ENCODE measurements around the gene PUSL1. TPM values are rescaled to one million over a fixed set of nuclear protein-coding genes. Genes with fewer than 3 reads are reported as not detected.

The PUSL1 gene
- total and polyA plus RNA-seq, 2 of the 13 experiments (the other 11 are each of a cell fraction or from before 2014, with no cell fraction given): 8.3 to 22.2 TPM

GRCh38 chr1:1341549-1342021 is 33.2 kb downstream of the PUSL1 start:
- FAIRE-seq: no peak
- in situ Hi-C loops (cut with HindIII; ENCODE audit: extremely low pct_ligation_motif_present, low pct_unique_long_range_greater_than_20kb) (no loop called here), intact Hi-C loops (cut with micrococcal nuclease; ENCODE audit: unreplicated experiment) (no loop called here)
- Histone ChIP-seq H3K36me3 (replicated peaks in 1 of 2; ENCODE audit: control insufficient read depth in 1 of 2, insufficient read depth in 2 of 2, low read length in 2 of 2) (peaks cover 13 to 26% of the 10 kb centered on the region in 2 experiments), H3K9me3 (ENCODE audit: low read length) (no peaks in the 10 kb centered on the region), H2AFZ (ENCODE audit: low read length) (no peak overlapping the region), H3K9ac (ENCODE audit: insufficient read depth, low read depth, low read length) (no peak overlapping the region), H3K4me2 (ENCODE audit: low read depth, low read length) (no peak overlapping the region), H3K4me3 (replicated peaks in 1 of 3; ENCODE audit: insufficient read depth in 1 of 3, low read depth in 2 of 3, low read length in 3 of 3) (no peak overlapping the region), H3K79me2 (ENCODE audit: insufficient read depth, low read length) (peaks cover 27% of the 10 kb centered on the region), H3K4me1 (ENCODE audit: insufficient read depth, low read length) (peaks cover 32% of the 10 kb centered on the region), H4K20me1 (ENCODE audit: insufficient read depth, low read length) (peaks cover 18% of the 10 kb centered on the region; the same call in 1 of the 2 replicates), H3K27ac (ENCODE audit: extremely low read length, insufficient read depth, low read length) (no peak overlapping the region), H3K27me3 (ENCODE audit: control insufficient read depth in 1 of 2, insufficient read depth in 2 of 2, low read length in 2 of 2) (no peaks in the 10 kb centered on the region)
- WGBS (ENCODE audit: low lambda C conversion rate): 100% methylated on average over 6 of the region's 17 CpGs
- no peak for ATAC-seq
- POLR2A ChIA-PET: no interaction called here
- CTCF ChIA-PET (ENCODE audit: low intra/inter-chr PET ratio, low total read pairs): no interaction called here
- BruUV-seq (replicated peaks): no TSS peak
- TF ChIP-seq RBM22 (optimal IDR thresholded peaks at IDR 0.05; ENCODE audit: low read length): peak; percentile 23
- no peak for TF ChIP-seq ATF7 (IDR thresholded peaks at IDR 0.05)
- TF ChIP-seq ATF7 (CRISPR knock-in tag; IDR thresholded peaks at IDR 0.05): no peak
- no peak for DNase-seq (ENCODE audit: low spot score)

DNA sequence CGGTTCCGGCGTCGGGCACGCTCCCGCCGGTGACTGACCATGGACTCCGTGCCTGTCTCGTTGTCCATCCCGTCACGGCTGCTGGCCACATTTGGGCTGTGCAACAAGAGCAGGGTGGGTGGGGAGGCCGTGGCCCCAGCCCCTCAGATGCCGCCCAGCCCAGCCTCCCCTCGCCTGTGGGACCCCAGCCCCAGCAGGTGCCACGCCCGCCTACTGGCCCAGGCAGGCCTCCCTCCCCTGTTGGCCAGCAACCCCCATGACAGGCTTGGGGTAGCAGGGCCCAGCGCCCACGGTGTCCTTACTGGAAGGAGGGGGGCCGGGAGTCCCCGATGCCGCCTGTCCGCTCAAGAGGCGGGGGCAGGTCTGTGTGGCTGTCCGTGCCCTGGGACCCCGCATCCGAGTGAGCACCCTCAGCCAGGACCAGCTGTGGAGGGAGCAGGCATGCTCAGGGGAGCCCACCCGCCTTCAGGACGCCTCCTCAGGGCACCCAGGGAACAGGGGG is 33.7 kb downstream of the PUSL1 start:
- Histone ChIP-seq H3K4me2 (ENCODE audit: low read depth, low read length) (no peak overlapping the region), H3K4me1 (ENCODE audit: insufficient read depth, low read length) (peaks cover 37% of the 10 kb centered on the region), H3K27me3 (ENCODE audit: control insufficient read depth in 1 of 2, insufficient read depth in 2 of 2, low read length in 2 of 2) (no peaks in the 10 kb centered on the region), H3K4me3 (replicated peaks in 1 of 3; ENCODE audit: insufficient read depth in 1 of 3, low read depth in 2 of 3, low read length in 3 of 3) (no peak overlapping the region), H3K9me3 (ENCODE audit: low read length) (no peaks in the 10 kb centered on the region), H2AFZ (ENCODE audit: low read length) (no peak overlapping the region), H3K27ac (ENCODE audit: extremely low read length, insufficient read depth, low read length) (no peak overlapping the region), H4K20me1 (ENCODE audit: insufficient read depth, low read length) (peaks cover 22% of the 10 kb centered on the region; the same call in 1 of the 2 replicates), H3K9ac (ENCODE audit: insufficient read depth, low read depth, low read length) (no peak overlapping the region), H3K79me2 (ENCODE audit: insufficient read depth, low read length) (peaks cover 32% of the 10 kb centered on the region), H3K36me3 (replicated peaks in 1 of 2; ENCODE audit: control insufficient read depth in 1 of 2, insufficient read depth in 2 of 2, low read length in 2 of 2) (peaks cover 13 to 26% of the 10 kb centered on the region in 2 experiments)
- 100% methylated on average over 13 of the region's 28 CpGs for WGBS (ENCODE audit: low lambda C conversion rate)
- no peak for FAIRE-seq
- ChIA-PET POLR2A (no interaction called here), CTCF (ENCODE audit: low intra/inter-chr PET ratio, low total read pairs) (no interaction called here)
- intact Hi-C loops (cut with micrococcal nuclease; ENCODE audit: unreplicated experiment) (no loop called here), in situ Hi-C loops (cut with HindIII; ENCODE audit: extremely low pct_ligation_motif_present, low pct_unique_long_range_greater_than_20kb) (no loop called here)
- BruUV-seq (replicated peaks): no TSS peak
- no peak for ATAC-seq
- DNase-seq (ENCODE audit: low spot score): no peak
- TF ChIP-seq RBFOX2 (IDR thresholded peaks at IDR 0.05; ENCODE audit: low read depth, low read length) (peak; percentile 60; the same call in 1 of the 2 replicates), NCOA1 (CRISPR knock-in tag; IDR thresholded peaks at IDR 0.05) (no peak), AHR (CRISPR knock-in tag; IDR thresholded peaks at IDR 0.05) (no peak), ZNF367 (CRISPR knock-in tag; IDR thresholded peaks at IDR 0.05; ENCODE audit: borderline replicate concordance) (no peak), MEIS1 (CRISPR knock-in tag; IDR thresholded peaks at IDR 0.05; ENCODE audit: borderline replicate concordance) (no peak), ZNF616 (CRISPR knock-in tag; IDR thresholded peaks at IDR 0.05; ENCODE audit: low read depth) (no peak)

Data from HepG2 (cell line).